OCI-LY1 (cell line): Measurements from ENCODE around the gene FLAD1.

Experiments
- H2AFZ ChIP-seq: fragments of 200-600 bp; sonication (generic), shearing (Covaris generic); 2 replicates; pipeline ENCODE4 v1.6.0; 2014; ENCODE audit warnings: antibody characterized with exemption, mild to moderate bottlenecking, low read length
- H3F3A ChIP-seq: fragments of 200-600 bp; sonication (generic), shearing (Covaris generic); 2 replicates; pipeline ENCODE4 v1.6.0; 2014; ENCODE audit warnings: mild to moderate bottlenecking, antibody characterized with exemption, low read length, moderate library complexity; ENCODE audit not compliant: insufficient read depth
- H3K27ac ChIP-seq: fragments of 200-600 bp; sonication (generic); 2 replicates; pipeline ENCODE4 v1.5.1; 2014; ENCODE audit warnings: low read length, mixed run types, mild to moderate bottlenecking, low read depth; ENCODE audit not compliant: poor library complexity, severe bottlenecking
- H3K27me3 ChIP-seq: fragments of 200-600 bp; sonication (generic); 2 replicates; pipeline ENCODE4 v1.6.0; 2014; ENCODE audit warnings: antibody characterized with exemption, mild to moderate bottlenecking, low read length, moderate library complexity; ENCODE audit not compliant: insufficient read depth
- H3K36me3 ChIP-seq: fragments of 200-600 bp; sonication (generic); 2 replicates; pipeline ENCODE4 v1.6.1; 2014; ENCODE audit warnings: mild to moderate bottlenecking, antibody characterized with exemption, low read length, moderate library complexity, mixed read lengths; ENCODE audit not compliant: insufficient read depth
- H3K4me1 ChIP-seq: fragments of 200-600 bp; sonication (generic); 2 replicates; pipeline ENCODE4 v1.5.1; 2014; ENCODE audit warnings: mild to moderate bottlenecking, low read length, moderate library complexity; ENCODE audit not compliant: insufficient read depth, severe bottlenecking
- H3K4me2 ChIP-seq: fragments of 200-600 bp; sonication (generic), shearing (Covaris generic); 2 replicates; pipeline ENCODE4 v1.6.1; 2014; ENCODE audit warnings: low read length
- H3K4me3 ChIP-seq: fragments of 200-600 bp; sonication (generic); 2 replicates; pipeline ENCODE4 v1.5.1; 2014; ENCODE audit warnings: low read length, low read depth, mild to moderate bottlenecking, mixed read lengths; ENCODE audit not compliant: poor library complexity, severe bottlenecking
- H3K79me2 ChIP-seq: fragments of 200-600 bp; shearing (Covaris generic); 2 replicates; pipeline ENCODE4 v1.6.1; 2016; ENCODE audit warnings: mixed run types, low read length, mixed read lengths; ENCODE audit not compliant: insufficient read depth
- H3K9ac ChIP-seq: fragments of 200-600 bp; sonication (generic), shearing (Covaris generic); 2 replicates; pipeline ENCODE4 v1.6.1; 2014; ENCODE audit warnings: mild to moderate bottlenecking, low read length, mixed read lengths
- H3K9me2 ChIP-seq: fragments of 200-600 bp; sonication (generic), shearing (Covaris generic); 2 replicates; pipeline ENCODE4 v1.6.1; 2014; ENCODE audit warnings: low read depth, mild to moderate bottlenecking, low read length, mixed read lengths
- H3K9me3 ChIP-seq: fragments of 200-600 bp; shearing (Covaris generic); 2 replicates; pipeline ENCODE4 v1.6.1; 2014; ENCODE audit warnings: low read length, mixed read lengths
- H4K20me1 ChIP-seq: fragments of 200-600 bp; sonication (generic), shearing (Covaris generic); 2 replicates; pipeline ENCODE4 v1.6.0; 2016; ENCODE audit warnings: mild to moderate bottlenecking, low read length; ENCODE audit not compliant: insufficient read depth
- EZH2 ChIP-seq: fragments of 200-600 bp; sonication (generic), shearing (Covaris generic); IDR thresholded peaks from 2 replicates; pipeline ENCODE4 v1.8.0; 2017; ENCODE audit warnings: borderline replicate concordance, mixed run types, mild to moderate bottlenecking, antibody characterized with exemption, low read length, moderate library complexity, mixed read lengths
- TF ChIP-seq, protein P1 (sequence below): fragments of 200-600 bp; sonication (generic), shearing (Covaris generic); IDR thresholded peaks from 2 replicates; pipeline ENCODE4 v1.5.1; 2017; ENCODE audit warnings: mild to moderate bottlenecking, antibody characterized with exemption, low read length, moderate library complexity, mixed read lengths

FLAD1 gene

DNA sequence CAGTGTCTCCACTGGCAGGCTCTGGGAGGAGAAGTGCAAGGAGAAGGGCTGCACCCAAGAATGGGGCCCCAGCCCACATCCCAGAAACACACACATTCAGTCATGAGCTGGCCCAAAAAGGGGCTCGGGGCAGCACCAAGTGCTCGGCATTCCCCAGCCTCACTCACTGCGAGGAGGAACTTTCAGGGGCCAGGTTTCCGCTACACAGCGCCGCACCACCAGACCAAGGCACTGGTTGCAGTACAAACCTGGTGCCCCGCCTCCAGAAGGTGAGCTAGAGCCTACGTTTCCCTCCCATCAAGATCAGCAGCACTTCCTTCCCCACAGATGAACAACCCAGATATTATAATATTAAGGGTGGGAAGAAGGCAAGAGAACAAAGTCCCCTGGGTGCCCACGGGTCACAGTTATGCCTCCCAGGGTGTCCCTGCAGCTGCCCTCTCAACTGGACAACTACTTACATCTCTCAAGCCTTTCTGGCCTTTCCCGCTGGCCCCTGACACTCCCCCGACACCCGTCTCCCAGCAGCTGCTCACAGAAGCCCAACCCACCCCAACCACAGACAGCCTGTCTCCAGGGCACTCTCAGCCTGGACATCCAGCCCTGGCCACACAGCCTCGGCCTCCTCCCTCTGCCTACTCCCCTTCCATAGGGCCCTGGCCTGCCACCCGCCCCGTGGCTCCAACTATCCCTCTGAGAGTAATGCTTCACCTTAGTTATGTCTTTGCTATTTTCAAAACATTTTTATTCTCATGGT lies 31.1 kb upstream of the FLAD1 start:
- Histone ChIP-seq H3K36me3 (peaks cover 8% of the 10 kb centered on the region; the same call in 1 of the 2 replicates), H2AFZ (no peak overlapping the region), H4K20me1 (no peaks in the 10 kb centered on the region), H3K27ac (peak overlapping the region; percentile 89), H3K4me3 (peak overlapping the region; percentile 49), H3K4me2 (peak overlapping the region; percentile 74), H3K4me1 (peaks cover 64% of the 10 kb centered on the region), H3K9me2 (no peaks in the 10 kb centered on the region), H3K9me3 (no peaks in the 10 kb centered on the region), H3K79me2 (no peaks in the 10 kb centered on the region), H3K27me3 (no peaks in the 10 kb centered on the region), H3F3A (no peaks in the 10 kb centered on the region), H3K9ac (peak overlapping the region; percentile 57; the same call in 1 of the 2 replicates)
- TF ChIP-seq, protein P1, sequence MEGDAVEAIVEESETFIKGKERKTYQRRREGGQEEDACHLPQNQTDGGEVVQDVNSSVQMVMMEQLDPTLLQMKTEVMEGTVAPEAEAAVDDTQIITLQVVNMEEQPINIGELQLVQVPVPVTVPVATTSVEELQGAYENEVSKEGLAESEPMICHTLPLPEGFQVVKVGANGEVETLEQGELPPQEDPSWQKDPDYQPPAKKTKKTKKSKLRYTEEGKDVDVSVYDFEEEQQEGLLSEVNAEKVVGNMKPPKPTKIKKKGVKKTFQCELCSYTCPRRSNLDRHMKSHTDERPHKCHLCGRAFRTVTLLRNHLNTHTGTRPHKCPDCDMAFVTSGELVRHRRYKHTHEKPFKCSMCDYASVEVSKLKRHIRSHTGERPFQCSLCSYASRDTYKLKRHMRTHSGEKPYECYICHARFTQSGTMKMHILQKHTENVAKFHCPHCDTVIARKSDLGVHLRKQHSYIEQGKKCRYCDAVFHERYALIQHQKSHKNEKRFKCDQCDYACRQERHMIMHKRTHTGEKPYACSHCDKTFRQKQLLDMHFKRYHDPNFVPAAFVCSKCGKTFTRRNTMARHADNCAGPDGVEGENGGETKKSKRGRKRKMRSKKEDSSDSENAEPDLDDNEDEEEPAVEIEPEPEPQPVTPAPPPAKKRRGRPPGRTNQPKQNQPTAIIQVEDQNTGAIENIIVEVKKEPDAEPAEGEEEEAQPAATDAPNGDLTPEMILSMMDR: no peak
- no peak for TF ChIP-seq EZH2

GRCh38 chr1:154952664-154953063 lies 30.5 kb upstream of the FLAD1 start:
- Histone ChIP-seq H3K27ac (peak overlapping the region; percentile 89), H3K4me2 (peak overlapping the region; percentile 74; the same call in 1 of the 2 replicates), H3K36me3 (peaks cover 8% of the 10 kb centered on the region; the same call in 1 of the 2 replicates), H3K9me3 (no peaks in the 10 kb centered on the region), H3K79me2 (no peaks in the 10 kb centered on the region), H3K9me2 (no peaks in the 10 kb centered on the region), H3F3A (no peaks in the 10 kb centered on the region), H2AFZ (no peak overlapping the region), H3K4me3 (peak overlapping the region; percentile 49), H4K20me1 (no peaks in the 10 kb centered on the region), H3K9ac (peak overlapping the region; percentile 21; the same call in 1 of the 2 replicates), H3K27me3 (no peaks in the 10 kb centered on the region), H3K4me1 (peaks cover 64% of the 10 kb centered on the region)
- TF ChIP-seq EZH2: no peak
- TF ChIP-seq, protein P1: no peak

- TF ChIP-seq EZH2: no peak
- TF ChIP-seq, protein P1: no peak
- H2AFZ ChIP-seq: no peak overlapping the region
- no peaks in the 10 kb centered on the region for H3K79me2 ChIP-seq
- H4K20me1 ChIP-seq: no peaks in the 10 kb centered on the region
- H3K9ac ChIP-seq: peak overlapping the region; percentile 21; the same call in 1 of the 2 replicates
- peaks cover 12% of the 10 kb centered on the region; the same call in 1 of the 2 replicates for H3K36me3 ChIP-seq
- peak overlapping the region; percentile 74; the same call in 1 of the 2 replicates for H3K4me2 ChIP-seq
- peak overlapping the region; percentile 49 for H3K4me3 ChIP-seq
- H3K9me2 ChIP-seq: no peaks in the 10 kb centered on the region
- H3K9me3 ChIP-seq: no peaks in the 10 kb centered on the region
- H3K27ac ChIP-seq: peak overlapping the region; percentile 89
- peaks cover 64% of the 10 kb centered on the region for H3K4me1 ChIP-seq
- no peaks in the 10 kb centered on the region for H3K27me3 ChIP-seq
- H3F3A ChIP-seq: no peaks in the 10 kb centered on the region
Measured at GRCh38 chr1:154953611-154954038, 29.5 kb upstream of the FLAD1 start.
